ENCODE measurements around the gene ZNF814.

DNA sequence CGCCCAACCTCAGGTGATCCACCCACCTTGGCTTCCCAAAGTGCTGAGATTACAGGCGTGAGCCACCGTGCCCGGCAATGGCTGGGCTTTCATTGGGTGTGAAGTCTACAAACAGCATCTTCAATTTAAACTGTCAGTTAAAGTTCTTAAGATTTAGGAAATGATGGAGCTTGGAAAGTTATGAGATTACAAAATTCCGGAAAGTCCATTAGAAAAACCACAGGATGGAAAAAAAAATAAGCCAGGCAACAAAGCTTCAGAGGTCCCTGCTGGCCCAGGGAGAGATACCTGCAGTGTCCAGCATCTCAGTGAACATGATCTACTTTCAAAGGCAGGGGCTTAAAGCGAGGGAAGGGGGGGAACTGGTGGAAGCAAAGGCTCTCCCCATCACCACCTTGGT is 63.3 kb downstream of the ZNF814 start:
- TF ChIP-seq GATA2 (IDR thresholded peaks at IDR 0.05; ENCODE audit: low read depth, low read length) (no peak), GATA3 (IDR thresholded peaks at IDR 0.05; ENCODE audit: low read depth, low read length) (no peak)
